Esophagus muscularis mucosa (tissue), 4 donors: ENCODE data around the gene KRTAP9-6. TPM values are rescaled to one million over a fixed set of nuclear protein-coding genes. Genes with fewer than 3 reads are reported as not detected.
"Not testable (repeated sequence)": the region's sequence is repeated elsewhere in the genome, so short reads cannot be mapped to it uniquely, and the experiment has no call there.

Experiments
- DNase-seq: peaks from one replicate; pipeline ENCODE4 v3.0.0-alpha.2; 2017; ENCODE audit errors: extremely low spot score
- H3K27ac ChIP-seq, 4 donors: fragments of 200-600 bp; sonication (generic); replicated peaks in 1 of 4; 1 replicate in 3 of 4; 2 replicates in 1 of 4; pipeline ENCODE4 v1.5.1; 2016 to 2019; ENCODE audit warnings: mild to moderate bottlenecking in 1 of 4
- H3K27me3 ChIP-seq, 4 donors: fragments of 200-600 bp; sonication (generic); one replicate each; pipeline versions ENCODE4 v1.5.1 to v1.6.0; 2016 to 2019
- H3K36me3 ChIP-seq, 4 donors: fragments of 200-600 bp; sonication (generic); one replicate each; pipeline ENCODE4 v1.5.1; 2016 to 2019
- H3K4me1 ChIP-seq, 4 donors: fragments of 200-600 bp; sonication (generic); one replicate each; pipeline ENCODE4 v1.5.1; 2016 to 2019
- H3K4me3 ChIP-seq, 4 donors: fragments of 200-600 bp; sonication (generic); 1 replicate in 2 of 4; 2 replicates in 2 of 4; pipeline ENCODE4 v1.5.1; 2016 to 2019; ENCODE audit warnings: mild to moderate bottlenecking in 4 of 4, moderate library complexity in 1 of 4
- H3K9me3 ChIP-seq, 4 donors: fragments of 200-600 bp; sonication (generic); 1 replicate in 3 of 4; 2 replicates in 1 of 4; pipeline ENCODE4 v1.5.1; 2016 to 2019
- EP300 ChIP-seq: sonication (generic); formaldehyde crosslinking; IDR thresholded peaks from one replicate; pipeline ENCODE4 v1.6.1; 2017; ENCODE audit warnings: antibody characterized with exemption
- POLR2A ChIP-seq: fragments of 450-650 bp; IDR thresholded peaks from one replicate; pipeline ENCODE4 v1.6.1; 2017; ENCODE audit warnings: antibody characterized with exemption, moderate library complexity, mild to moderate bottlenecking, low read depth
- POLR2AphosphoS5 ChIP-seq, 2 donors: sonication (generic); formaldehyde crosslinking; IDR thresholded peaks; one replicate each; pipeline ENCODE4 v1.6.1; 2017; ENCODE audit warnings: antibody characterized with exemption in 2 of 2
- WGBS: methylation state at CpG from one replicate; pipeline ENCODE4 v1.1.5; 2018; 5-methylcytosine and 5-hydroxymethylcytosine counted together
- intact Hi-C: fragments of 100-400 bp; cut with DNase I; formaldehyde crosslinking; loops from one replicate; pipeline ENCODE4 v1.15.1; 2023
- total RNA-seq, 4 donors: library from RNA; depleted of rRNA; stranded (reverse); fragments of >200 nt; gene quantifications; one replicate each; pipeline versions ENCODE4 v1.1.0 to v1.2.1, GENCODE V29; 2016
- TF ChIP-seq, protein P1 (sequence below), 3 experiments: fragments of 200-600 bp in 2 of 3; fragments of 450-650 bp in 1 of 3; sonication (generic) in 2 of 3; IDR thresholded peaks; one replicate each; pipeline ENCODE4 v1.5.1; 2017 to 2019; ENCODE audit warnings: antibody characterized with exemption in 3 of 3, mild to moderate bottlenecking in 2 of 3, moderate library complexity in 1 of 3

The KRTAP9-6 gene
- total RNA-seq, 4 donors from 2014 or later = not detected

DNA sequence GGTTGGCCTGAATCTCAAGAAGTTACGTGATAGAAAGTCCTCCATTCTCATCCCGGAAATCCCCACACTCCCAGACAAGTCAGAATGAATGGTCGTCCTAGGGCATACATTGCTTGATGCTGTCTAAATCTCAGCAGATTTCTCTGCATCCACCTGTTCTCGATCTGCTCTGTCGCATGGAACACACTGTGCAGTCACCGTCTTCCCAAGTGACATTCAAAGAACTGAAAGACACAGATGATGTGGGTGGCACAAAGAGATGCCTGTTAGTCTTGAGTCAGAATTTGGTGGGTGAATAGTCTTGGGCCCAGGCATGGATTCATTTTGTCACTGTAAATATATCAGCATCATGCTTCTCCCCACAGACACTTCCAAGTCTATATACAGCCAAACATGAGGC is 33.4 kb upstream of the KRTAP9-6 start:
- H3K27ac ChIP-seq = no peak overlapping the region
- H3K4me3 ChIP-seq = no peak overlapping the region
- no peaks in the 10 kb centered on the region for H3K4me1 ChIP-seq
- H3K27me3 ChIP-seq = peaks cover 0 to 24% (median 0%) of the 10 kb centered on the region in 4 donors
- WGBS = 83% methylated on average over 6 of the region's 6 CpGs
- H3K9me3 ChIP-seq = no peaks in the 10 kb centered on the region
- no peak for DNase-seq
- no peak for TF ChIP-seq POLR2A
- no peak for TF ChIP-seq EP300
- no peak for TF ChIP-seq POLR2AphosphoS5 (IDR thresholded peaks at IDR 0.05)
- TF ChIP-seq, protein P1, sequence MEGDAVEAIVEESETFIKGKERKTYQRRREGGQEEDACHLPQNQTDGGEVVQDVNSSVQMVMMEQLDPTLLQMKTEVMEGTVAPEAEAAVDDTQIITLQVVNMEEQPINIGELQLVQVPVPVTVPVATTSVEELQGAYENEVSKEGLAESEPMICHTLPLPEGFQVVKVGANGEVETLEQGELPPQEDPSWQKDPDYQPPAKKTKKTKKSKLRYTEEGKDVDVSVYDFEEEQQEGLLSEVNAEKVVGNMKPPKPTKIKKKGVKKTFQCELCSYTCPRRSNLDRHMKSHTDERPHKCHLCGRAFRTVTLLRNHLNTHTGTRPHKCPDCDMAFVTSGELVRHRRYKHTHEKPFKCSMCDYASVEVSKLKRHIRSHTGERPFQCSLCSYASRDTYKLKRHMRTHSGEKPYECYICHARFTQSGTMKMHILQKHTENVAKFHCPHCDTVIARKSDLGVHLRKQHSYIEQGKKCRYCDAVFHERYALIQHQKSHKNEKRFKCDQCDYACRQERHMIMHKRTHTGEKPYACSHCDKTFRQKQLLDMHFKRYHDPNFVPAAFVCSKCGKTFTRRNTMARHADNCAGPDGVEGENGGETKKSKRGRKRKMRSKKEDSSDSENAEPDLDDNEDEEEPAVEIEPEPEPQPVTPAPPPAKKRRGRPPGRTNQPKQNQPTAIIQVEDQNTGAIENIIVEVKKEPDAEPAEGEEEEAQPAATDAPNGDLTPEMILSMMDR (IDR thresholded peaks at IDR 0.05) = no peak
- intact Hi-C loops = no loop called here
- no peaks in the 10 kb centered on the region for H3K36me3 ChIP-seq

DNA sequence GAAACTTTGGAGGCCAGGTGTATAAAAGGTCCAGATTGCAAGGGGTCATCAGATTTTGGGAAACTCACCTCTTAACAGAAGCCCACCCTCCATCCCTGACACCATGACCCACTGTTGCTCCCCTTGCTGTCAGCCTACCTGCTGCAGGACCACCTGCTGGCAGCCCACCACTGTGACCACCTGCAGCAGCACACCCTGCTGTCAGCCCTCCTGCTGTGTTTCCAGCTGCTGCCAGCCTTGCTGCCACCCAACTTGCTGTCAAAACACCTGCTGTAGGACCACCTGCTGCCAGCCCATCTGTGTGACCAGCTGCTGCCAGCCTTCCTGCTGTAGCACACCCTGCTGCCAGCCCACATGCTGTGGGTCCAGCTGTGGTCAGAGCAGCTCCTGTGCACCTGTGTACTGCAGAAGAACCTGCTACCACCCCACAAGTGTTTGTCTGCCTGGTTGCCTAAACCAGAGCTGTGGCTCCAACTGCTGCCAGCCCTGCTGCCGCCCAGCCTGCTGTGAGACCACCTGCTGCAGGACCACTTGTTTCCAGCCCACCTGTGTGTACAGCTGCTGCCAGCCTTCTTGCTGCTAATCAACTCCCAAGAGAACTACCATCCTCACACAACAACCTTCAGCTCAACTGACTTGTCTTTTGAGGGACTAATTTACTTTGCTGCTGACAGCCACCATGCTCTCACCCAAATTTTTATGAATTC is 32.6 kb upstream of the KRTAP9-6 start, which contains the start of gene KRTAP9-3:
TSS of gene KRTAP9-3 (plus strand) at position 51 of the 707 bp plus-strand sequence. CDS start at position 104, 53 bp downstream.
- H3K36me3 ChIP-seq, H3K4me3 ChIP-seq, H3K27ac ChIP-seq, DNase-seq, H3K4me1 ChIP-seq, intact Hi-C loops, H3K9me3 ChIP-seq: not testable (repeated sequence)
- H3K27me3 ChIP-seq = peaks cover 0 to 24% (median 0%) of the 10 kb centered on the region in 4 donors
- 86% methylated on average over 1 of the region's 1 CpG for WGBS

DNA sequence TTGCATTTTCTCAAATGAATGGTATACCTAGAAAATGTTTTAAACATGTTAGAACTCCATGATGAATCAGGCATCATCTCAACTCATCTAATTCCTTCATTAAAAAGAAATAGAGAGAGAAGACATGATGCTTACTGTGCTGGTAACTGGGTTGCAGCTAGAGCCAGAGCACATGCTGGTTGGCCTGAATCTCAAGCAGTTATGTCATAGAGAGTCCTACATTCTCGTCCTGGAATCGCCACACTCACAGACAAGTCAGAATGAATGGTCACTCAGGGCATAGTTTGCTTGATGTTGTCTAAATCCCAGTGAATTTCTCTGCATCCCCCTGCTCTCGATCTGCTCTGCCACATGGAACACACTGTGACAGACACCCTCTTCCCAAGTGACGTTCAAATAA is 28.1 kb upstream of the KRTAP9-6 start:
- H3K4me1 ChIP-seq, H3K36me3 ChIP-seq, DNase-seq, intact Hi-C loops, H3K27ac ChIP-seq, H3K9me3 ChIP-seq, H3K4me3 ChIP-seq: not testable (repeated sequence)
- 89% methylated on average over 4 of the region's 4 CpGs for WGBS
- peaks cover 0 to 29% (median 0%) of the 10 kb centered on the region in 4 donors for H3K27me3 ChIP-seq

DNA sequence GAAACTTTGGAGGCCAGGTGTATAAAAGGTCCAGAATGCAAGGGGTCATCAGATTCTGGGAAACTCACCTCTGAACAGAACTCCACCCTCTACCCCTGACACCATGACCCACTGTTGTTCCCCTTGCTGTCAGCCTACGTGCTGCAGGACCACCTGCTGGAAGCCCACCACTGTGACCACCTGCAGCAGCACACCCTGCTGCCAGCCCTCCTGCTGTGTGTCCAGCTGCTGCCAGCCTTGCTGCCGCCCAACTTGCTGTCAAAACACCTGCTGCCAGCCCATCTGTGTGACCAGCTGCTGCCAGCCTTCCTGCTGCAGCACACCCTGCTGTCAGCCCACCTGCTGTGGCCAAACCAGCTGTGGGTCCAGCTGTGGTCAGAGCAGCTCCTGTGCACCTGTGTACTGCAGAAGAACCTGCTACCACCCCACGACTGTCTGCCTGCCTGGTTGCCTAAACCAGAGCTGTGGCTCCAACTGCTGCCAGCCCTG is 27.2 kb upstream of the KRTAP9-6 start, which contains the start of gene KRTAP9-8:
TSS of gene KRTAP9-8 (plus strand) at position 51 of the 489 bp plus-strand sequence. CDS start at position 104, 53 bp downstream.
- H3K27ac ChIP-seq, H3K9me3 ChIP-seq, H3K4me1 ChIP-seq, intact Hi-C loops, H3K36me3 ChIP-seq, DNase-seq, H3K4me3 ChIP-seq: not testable (repeated sequence)
- WGBS = no CpG with 5 or more reads among the region's 3 CpGs
- H3K27me3 ChIP-seq = peaks cover 0 to 22% (median 0%) of the 10 kb centered on the region in 4 donors

DNA sequence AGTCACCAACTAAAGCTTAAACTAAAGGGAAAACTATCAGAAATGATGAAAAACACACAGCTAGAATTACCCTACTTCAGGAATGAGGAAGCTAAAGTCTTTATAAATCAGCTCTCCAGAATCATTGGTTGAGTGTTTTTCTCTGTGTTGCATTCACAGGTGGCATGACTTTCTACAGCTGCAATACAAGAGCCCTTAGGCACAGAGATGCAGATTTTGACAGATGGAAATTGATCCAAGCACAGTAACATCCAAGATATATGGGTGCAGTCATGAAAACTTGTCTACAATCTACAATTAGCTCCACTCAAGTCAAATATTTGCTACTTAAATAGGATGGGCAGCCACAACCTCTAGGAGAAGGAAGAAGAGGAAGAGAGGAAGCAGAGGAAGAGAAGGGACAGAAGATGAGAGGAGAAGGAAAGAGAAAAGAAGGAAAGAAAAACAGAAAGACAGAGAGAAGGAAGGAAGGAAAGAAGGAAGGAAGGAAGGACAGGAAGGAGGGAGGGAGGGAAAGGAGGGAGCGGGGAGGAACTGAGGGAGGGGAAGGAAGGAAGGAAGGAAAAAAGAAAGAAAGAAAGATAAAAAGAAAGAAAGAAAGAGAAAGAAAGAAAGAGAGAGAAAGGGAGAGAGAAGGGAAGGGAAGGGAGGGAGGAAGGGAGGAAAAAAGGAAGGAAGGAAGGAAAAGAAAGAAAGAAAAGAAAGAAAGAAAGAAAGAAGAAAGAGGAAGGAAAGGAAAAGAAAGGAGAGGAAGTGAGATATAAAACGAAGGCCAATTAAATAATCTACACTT is 18.0 kb upstream of the KRTAP9-6 start:
- DNase-seq, intact Hi-C loops, H3K27me3 ChIP-seq, H3K4me3 ChIP-seq, H3K9me3 ChIP-seq, H3K27ac ChIP-seq, H3K36me3 ChIP-seq, H3K4me1 ChIP-seq: not testable (repeated sequence)
- WGBS = 55% methylated on average over 2 of the region's 2 CpGs

DNA sequence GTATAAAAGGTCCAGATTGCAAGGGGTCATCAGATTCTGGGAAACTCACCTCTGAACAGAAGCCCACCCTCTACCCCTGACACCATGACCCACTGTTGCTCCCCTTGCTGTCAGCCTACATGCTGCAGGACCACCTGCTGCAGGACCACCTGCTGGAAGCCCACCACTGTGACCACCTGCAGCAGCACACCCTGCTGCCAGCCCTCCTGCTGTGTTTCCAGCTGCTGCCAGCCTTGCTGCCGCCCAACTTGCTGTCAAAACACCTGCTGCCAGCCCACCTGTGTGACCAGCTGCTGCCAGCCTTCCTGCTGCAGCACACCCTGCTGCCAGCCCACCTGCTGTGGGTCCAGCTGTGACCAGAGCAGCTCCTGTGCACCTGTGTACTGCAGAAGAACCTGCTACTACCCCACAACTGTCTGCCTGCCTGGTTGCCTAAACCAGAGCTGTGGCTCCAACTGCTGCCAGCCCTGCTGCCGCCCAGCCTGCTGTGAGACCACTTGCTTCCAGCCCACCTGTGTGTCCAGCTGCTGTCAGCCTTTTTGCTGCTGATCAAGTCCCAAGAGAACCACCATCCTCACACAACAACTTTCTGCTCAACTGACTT is 15.4 kb upstream of the KRTAP9-6 start, which contains the start of gene KRTAP9-4:
TSS of gene KRTAP9-4 (plus strand) at position 51 of the 604 bp plus-strand sequence. CDS start at position 85, 34 bp downstream.
- intact Hi-C loops, DNase-seq, H3K9me3 ChIP-seq, H3K27me3 ChIP-seq, H3K36me3 ChIP-seq, H3K27ac ChIP-seq, H3K4me3 ChIP-seq, H3K4me1 ChIP-seq: not testable (repeated sequence)
- WGBS = no CpG with 5 or more reads among the region's 2 CpGs

DNA sequence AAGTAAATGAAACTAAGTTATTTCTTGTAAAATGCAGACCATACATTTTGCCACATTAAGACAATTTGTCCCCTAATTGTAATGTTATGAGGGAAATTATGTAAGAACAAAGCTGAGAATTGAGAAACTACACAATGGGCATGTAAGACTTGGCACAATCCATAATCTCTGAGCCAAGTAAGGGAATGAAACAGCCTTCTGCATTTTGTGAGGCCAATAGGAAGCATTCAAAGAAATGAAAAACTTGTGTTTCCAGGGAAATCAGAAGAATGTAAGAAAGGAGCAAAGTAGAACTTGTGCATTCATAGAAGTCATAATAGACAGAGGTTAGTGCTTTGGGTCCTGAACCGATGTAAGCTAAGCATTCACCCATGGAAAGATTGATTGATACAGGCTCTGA is 13.9 kb upstream of the KRTAP9-6 start:
- H3K27me3 ChIP-seq = peaks cover 0 to 6% (median 0%) of the 10 kb centered on the region in 4 donors
- WGBS = 100% methylated on average over 1 of the region's 1 CpG
- intact Hi-C loops = no loop called here
- H3K4me3 ChIP-seq = no peak overlapping the region
- H3K9me3 ChIP-seq = no peaks in the 10 kb centered on the region
- no peak overlapping the region for H3K27ac ChIP-seq
- DNase-seq = no peak
- TF ChIP-seq EP300 = no peak
- TF ChIP-seq POLR2A = no peak
- TF ChIP-seq, protein P1 (IDR thresholded peaks at IDR 0.05) = no peak
- no peak for TF ChIP-seq POLR2AphosphoS5 (IDR thresholded peaks at IDR 0.05)
- no peaks in the 10 kb centered on the region for H3K4me1 ChIP-seq
- H3K36me3 ChIP-seq = no peaks in the 10 kb centered on the region
